GM23338 (cell line): ENCODE measurements around the gene TPMT.

Source experiments
- CREB1 ChIP-seq: fragments of 250-450 bp; sonication (Bioruptor Pico); IDR thresholded peaks from 2 replicates; pipeline ENCODE4 v1.5.0; 2020; ENCODE audit warnings: low read depth, mild to moderate bottlenecking, moderate library complexity
- EZH2 ChIP-seq: fragments of 200-600 bp; sonication (generic); IDR thresholded peaks from one replicate; pipeline ENCODE4 v1.8.0; 2017; ENCODE audit warnings: antibody characterized with exemption, mild to moderate bottlenecking, low read depth; ENCODE audit not compliant: unreplicated experiment
- POLR2AphosphoS5 ChIP-seq: IDR thresholded peaks from 2 replicates; pipeline ENCODE4 v1.6.1; 2016; ENCODE audit warnings: antibody characterized with exemption, low read depth
- ZNF114 ChIP-seq: fragments of 250-450 bp; sonication (Bioruptor Pico); IDR thresholded peaks from 2 replicates; pipeline ENCODE4 v1.5.0; 2020; ENCODE audit warnings: mild to moderate bottlenecking, moderate library complexity
- TF ChIP-seq, protein P1 (sequence below), 2 experiments: fragments of 200-600 bp in 1 of 2; sonication (generic) in 1 of 2; conservative IDR thresholded peaks; 2 replicates each; pipeline versions ENCODE4 v1.5.1 to v1.6.1; 2016 to 2017; ENCODE audit warnings: antibody characterized with exemption in 2 of 2, low read depth in 2 of 2, mild to moderate bottlenecking in 2 of 2, moderate library complexity in 1 of 2

DNA sequence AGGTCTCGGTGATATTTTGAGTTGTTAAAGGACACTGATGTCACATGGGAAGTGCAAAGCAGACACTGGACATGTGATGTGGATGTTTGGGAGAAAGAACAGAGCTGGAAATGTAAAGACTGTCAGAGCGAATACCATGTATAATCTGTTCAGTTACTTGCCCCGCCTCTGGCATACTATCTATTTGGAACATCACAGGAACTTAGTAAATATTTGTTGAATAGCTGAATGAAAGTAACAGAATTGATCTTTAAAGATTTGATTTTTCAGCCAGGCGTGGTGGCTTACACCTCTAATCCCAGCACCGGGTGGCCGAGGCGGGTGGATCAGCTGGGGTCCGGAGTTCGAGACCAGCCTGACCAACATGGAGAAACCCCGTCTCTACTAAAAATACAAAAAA lies 18.6 kb downstream of the TPMT start:
- TF ChIP-seq, protein P1, sequence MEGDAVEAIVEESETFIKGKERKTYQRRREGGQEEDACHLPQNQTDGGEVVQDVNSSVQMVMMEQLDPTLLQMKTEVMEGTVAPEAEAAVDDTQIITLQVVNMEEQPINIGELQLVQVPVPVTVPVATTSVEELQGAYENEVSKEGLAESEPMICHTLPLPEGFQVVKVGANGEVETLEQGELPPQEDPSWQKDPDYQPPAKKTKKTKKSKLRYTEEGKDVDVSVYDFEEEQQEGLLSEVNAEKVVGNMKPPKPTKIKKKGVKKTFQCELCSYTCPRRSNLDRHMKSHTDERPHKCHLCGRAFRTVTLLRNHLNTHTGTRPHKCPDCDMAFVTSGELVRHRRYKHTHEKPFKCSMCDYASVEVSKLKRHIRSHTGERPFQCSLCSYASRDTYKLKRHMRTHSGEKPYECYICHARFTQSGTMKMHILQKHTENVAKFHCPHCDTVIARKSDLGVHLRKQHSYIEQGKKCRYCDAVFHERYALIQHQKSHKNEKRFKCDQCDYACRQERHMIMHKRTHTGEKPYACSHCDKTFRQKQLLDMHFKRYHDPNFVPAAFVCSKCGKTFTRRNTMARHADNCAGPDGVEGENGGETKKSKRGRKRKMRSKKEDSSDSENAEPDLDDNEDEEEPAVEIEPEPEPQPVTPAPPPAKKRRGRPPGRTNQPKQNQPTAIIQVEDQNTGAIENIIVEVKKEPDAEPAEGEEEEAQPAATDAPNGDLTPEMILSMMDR (conservative IDR thresholded peaks at IDR 0.05; ENCODE audit: low read depth in 2 of 2): no peak
- TF ChIP-seq CREB1 (no peak), POLR2AphosphoS5 (no peak), EZH2 (no peak), ZNF114 (CRISPR knock-in tag) (no peak)
